Spleen (tissue), 11 donors: Measurements from ENCODE around the gene SLC4A8. TPM values are rescaled to one million over a fixed set of nuclear protein-coding genes. Genes with fewer than 3 reads are reported as not detected.
A peak's percentile ranks its signal among the peaks of the same experiment; 100 is the strongest.

Experiments used
- DNase-seq: peaks from one replicate; pipeline ENCODE4 v3.0.0-alpha.2; 2020
- H3K27ac ChIP-seq, 8 donors: fragments of 200-600 bp; sonication (generic) in 7 of 8; 1 replicate in 4 of 8; 2 replicates in 4 of 8; pipeline versions ENCODE4 v1.5.0 to v1.8.0; 2016 to 2021; ENCODE audit warnings: inconsistent platforms in 4 of 8, mild to moderate bottlenecking in 4 of 8, moderate library complexity in 1 of 8
- H3K27me3 ChIP-seq, 7 donors: fragments of 200-600 bp; sonication (generic) in 6 of 7; replicated peaks in 1 of 7; 1 replicate in 4 of 7; 2 replicates in 3 of 7; pipeline versions ENCODE4 v1.5.0 to v1.8.0; 2016 to 2021; ENCODE audit warnings: inconsistent platforms in 3 of 7, mild to moderate bottlenecking in 1 of 7
- H3K36me3 ChIP-seq, 6 donors: fragments of 200-600 bp; sonication (generic) in 5 of 6; 1 replicate in 4 of 6; 2 replicates in 2 of 6; pipeline versions ENCODE4 v1.5.0 to v1.8.0; 2016 to 2021; ENCODE audit warnings: inconsistent platforms in 2 of 6
- H3K4me1 ChIP-seq, 6 donors: fragments of 200-600 bp; sonication (generic) in 5 of 6; 1 replicate in 3 of 6; 2 replicates in 3 of 6; pipeline versions ENCODE4 v1.5.0 to v1.8.0; 2016 to 2021; ENCODE audit warnings: inconsistent platforms in 3 of 6
- H3K4me3 ChIP-seq, 8 donors: fragments of 200-600 bp; sonication (generic) in 7 of 8; 1 replicate in 4 of 8; 2 replicates in 4 of 8; pipeline versions ENCODE4 v1.5.0 to v1.8.0; 2016 to 2021; ENCODE audit warnings: inconsistent platforms in 4 of 8, mild to moderate bottlenecking in 4 of 8, moderate library complexity in 2 of 8
- H3K9me3 ChIP-seq, 8 donors: fragments of 200-600 bp; sonication (generic) in 7 of 8; 1 replicate in 4 of 8; 2 replicates in 4 of 8; pipeline versions ENCODE4 v1.5.0 to v1.8.0; 2016 to 2021; ENCODE audit warnings: inconsistent platforms in 4 of 8
- POLR2A ChIP-seq, 3 donors: fragments of 450-650 bp; IDR thresholded peaks; one replicate each; pipeline ENCODE4 v1.5.1; 2017; ENCODE audit warnings: antibody characterized with exemption in 3 of 3, mild to moderate bottlenecking in 1 of 3
- POLR2AphosphoS5 ChIP-seq, 3 donors: sonication (generic); formaldehyde crosslinking; IDR thresholded peaks; one replicate each; pipeline ENCODE4 v1.5.1; 2017; ENCODE audit warnings: antibody characterized with exemption in 3 of 3
- WGBS, 5 donors: extraction: QIAGEN DNeasy Blood & Tissue Kit in 3 of 5; methylation state at CpG; one replicate each; pipeline versions ENCODE4 v1.1.5 to v1.1.7; 2013 to 2018; 5-methylcytosine and 5-hydroxymethylcytosine counted together
- intact Hi-C: fragments of 100-400 bp; cut with DNase I; formaldehyde crosslinking; loops from one replicate; pipeline ENCODE4 v1.15.0; 2023; ENCODE audit warnings: low total_unique reads
- polyA plus RNA-seq, 3 donors: library from polyadenylated mRNA; stranded (reverse); fragments of 200-250 nt; gene quantifications; one replicate each; pipeline ENCODE4 v1.2.1, GENCODE V29; 2013
- total RNA-seq, 7 donors: library from RNA; depleted of rRNA in 3 of 7; stranded (reverse); fragments of >200 nt in 3 of 7; fragmentation: NEBNext Ultra II Directional in 4 of 7; extraction: Animal tissue kit (Norgen Biotek cat#: 25700) in 4 of 7; gene quantifications; one replicate each; pipeline versions ENCODE4 v1.1.0 to v1.2.1, GENCODE V29; 2016 to 2021
- TF ChIP-seq, protein P1 (sequence below), 11 experiments: fragments of 200-600 bp in 7 of 11; fragments of 450-650 bp in 4 of 11; sonication (generic) in 4 of 11; IDR thresholded peaks in 8 of 11; conservative IDR thresholded peaks in 3 of 11; 1 replicate in 7 of 11; 2 replicates in 4 of 11; pipeline versions ENCODE4 v1.4.0 to v1.8.0; 2016 to 2021; ENCODE audit warnings: antibody characterized with exemption in 11 of 11, inconsistent platforms in 4 of 11, mild to moderate bottlenecking in 1 of 11
- donor health status: healthy with polysubstance abuse.
- donor health status: DM: no; HTN: no; CAD: no; lungs with moderate emphysema.
- donor health status: DM: no; HTN: no; CAD: no.
- donor health status: Bipolar disorder and iron deficiency.
- donor health status: healthy.
- donor health status: DM: no; HTN: no; CAD: no.
- donor health status: DM: yes; HTN: yes; CAD: no.

SLC4A8 gene
- total and polyA plus RNA-seq, 10 donors = 0.88 to 9.7 (median 4.8) TPM

GRCh38 chr12:51424094-51424661, 453 bp upstream of the SLC4A8 start:
- 24 to 35% (median 25%) methylated on average over 10 of the region's 10 CpGs for WGBS, 5 donors

GRCh38 chr12:51428256-51428655, 3.6 kb downstream of the SLC4A8 start:
- Histone ChIP-seq H3K27ac (no peak overlapping the region), H3K27me3 (peaks cover 0 to 28% (median 10%) of the 10 kb centered on the region in 7 donors), H3K4me1 (peaks cover 4 to 25% (median 14%) of the 10 kb centered on the region in 6 donors), H3K36me3 (no peaks in the 10 kb centered on the region), H3K4me3 (no peak overlapping the region), H3K9me3 (no peaks in the 10 kb centered on the region)
- TF ChIP-seq, protein P1, sequence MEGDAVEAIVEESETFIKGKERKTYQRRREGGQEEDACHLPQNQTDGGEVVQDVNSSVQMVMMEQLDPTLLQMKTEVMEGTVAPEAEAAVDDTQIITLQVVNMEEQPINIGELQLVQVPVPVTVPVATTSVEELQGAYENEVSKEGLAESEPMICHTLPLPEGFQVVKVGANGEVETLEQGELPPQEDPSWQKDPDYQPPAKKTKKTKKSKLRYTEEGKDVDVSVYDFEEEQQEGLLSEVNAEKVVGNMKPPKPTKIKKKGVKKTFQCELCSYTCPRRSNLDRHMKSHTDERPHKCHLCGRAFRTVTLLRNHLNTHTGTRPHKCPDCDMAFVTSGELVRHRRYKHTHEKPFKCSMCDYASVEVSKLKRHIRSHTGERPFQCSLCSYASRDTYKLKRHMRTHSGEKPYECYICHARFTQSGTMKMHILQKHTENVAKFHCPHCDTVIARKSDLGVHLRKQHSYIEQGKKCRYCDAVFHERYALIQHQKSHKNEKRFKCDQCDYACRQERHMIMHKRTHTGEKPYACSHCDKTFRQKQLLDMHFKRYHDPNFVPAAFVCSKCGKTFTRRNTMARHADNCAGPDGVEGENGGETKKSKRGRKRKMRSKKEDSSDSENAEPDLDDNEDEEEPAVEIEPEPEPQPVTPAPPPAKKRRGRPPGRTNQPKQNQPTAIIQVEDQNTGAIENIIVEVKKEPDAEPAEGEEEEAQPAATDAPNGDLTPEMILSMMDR (IDR thresholded peaks at IDR 0.05 in 8 of 11, conservative IDR thresholded peaks at IDR 0.05 in 3 of 11) = no peak
- TF ChIP-seq POLR2AphosphoS5 (IDR thresholded peaks at IDR 0.05) (no peak), POLR2A (IDR thresholded peaks at IDR 0.05) (no peak)
- DNase-seq = no peak
- WGBS, 5 donors = 86 to 96% (median 92%) methylated on average over 4 of the region's 4 CpGs
- intact Hi-C loops = no loop called here

More at GRCh38 chr12:51424094-51424661, 453 bp upstream of the SLC4A8 start:
- Histone ChIP-seq H3K27me3 (peaks cover 0 to 31% (median 15%) of the 10 kb centered on the region in 7 donors), H3K4me3 (peak overlapping the region; percentile 60 to 83 (median 74)), H3K36me3 (no peaks in the 10 kb centered on the region), H3K9me3 (no peaks in the 10 kb centered on the region), H3K4me1 (peaks cover 4 to 17% (median 14%) of the 10 kb centered on the region in 6 donors), H3K27ac (no peak overlapping the region)
- TF ChIP-seq POLR2AphosphoS5 (IDR thresholded peaks at IDR 0.05) (no peak), POLR2A (IDR thresholded peaks at IDR 0.05) (no peak)
- TF ChIP-seq, protein P1 (IDR thresholded peaks at IDR 0.05 in 8 of 11, conservative IDR thresholded peaks at IDR 0.05 in 3 of 11) = no peak
- no peak for DNase-seq
- intact Hi-C loops = loop anchor here (5.0 kb wide), 2 partner anchors 108 to 388 kb away; a partner anchor contains a TSS

GRCh38 chr12:51429700-51430099, 5.1 kb downstream of the SLC4A8 start:
- H3K9me3 ChIP-seq = no peaks in the 10 kb centered on the region
- no peak for DNase-seq
- 69 to 79% (median 76%) methylated on average over 4 of the region's 4 CpGs for WGBS, 5 donors
- no peak overlapping the region for H3K27ac ChIP-seq
- peaks cover 0 to 17% (median 6%) of the 10 kb centered on the region in 7 donors for H3K27me3 ChIP-seq
- intact Hi-C loops = no loop called here
- no peaks in the 10 kb centered on the region for H3K36me3 ChIP-seq
- TF ChIP-seq POLR2AphosphoS5 (IDR thresholded peaks at IDR 0.05) (no peak), POLR2A (IDR thresholded peaks at IDR 0.05) (no peak)
- TF ChIP-seq, protein P1 (IDR thresholded peaks at IDR 0.05 in 8 of 11, conservative IDR thresholded peaks at IDR 0.05 in 3 of 11) = no peak
- H3K4me1 ChIP-seq = peaks cover 2 to 16% (median 7%) of the 10 kb centered on the region in 6 donors
- no peak overlapping the region for H3K4me3 ChIP-seq

GRCh38 chr12:51430196-51430895, 5.7 kb downstream of the SLC4A8 start:
- Histone ChIP-seq H3K4me1 (peaks cover 0 to 9% (median under 1%) of the 10 kb centered on the region in 6 donors), H3K4me3 (no peak overlapping the region), H3K9me3 (no peaks in the 10 kb centered on the region), H3K27me3 (peaks cover 0 to 10% (median 0%) of the 10 kb centered on the region in 7 donors), H3K36me3 (no peaks in the 10 kb centered on the region), H3K27ac (no peak overlapping the region)
- no peak for DNase-seq
- WGBS, 5 donors = 65 to 80% (median 67%) methylated on average over 4 of the region's 4 CpGs
- TF ChIP-seq POLR2AphosphoS5 (IDR thresholded peaks at IDR 0.05) (no peak), POLR2A (IDR thresholded peaks at IDR 0.05) (no peak)
- TF ChIP-seq, protein P1 (IDR thresholded peaks at IDR 0.05 in 8 of 11, conservative IDR thresholded peaks at IDR 0.05 in 3 of 11) = no peak
- intact Hi-C loops = no loop called here
